Glomerular endothelial cell (primary cell): ENCODE results near the gene SGIP1. TPM values are rescaled to one million over a fixed set of nuclear protein-coding genes. Genes with fewer than 3 reads are reported as not detected.

Experiments
- DNase-seq: peaks from one replicate; pipeline ENCODE4 v3.0.0-alpha.2; 2011; ENCODE audit warnings: low read depth, low spot score; ENCODE audit errors: extremely low read depth
- total RNA-seq: library from RNA; depleted of rRNA; stranded (reverse); fragments of >200 nt; gene quantifications from 2 replicates; pipeline ENCODE4 v1.2.3, GENCODE V29; 2015

The SGIP1 gene
- 9.6 and 39.5 TPM in 2 replicates for total RNA-seq

DNA sequence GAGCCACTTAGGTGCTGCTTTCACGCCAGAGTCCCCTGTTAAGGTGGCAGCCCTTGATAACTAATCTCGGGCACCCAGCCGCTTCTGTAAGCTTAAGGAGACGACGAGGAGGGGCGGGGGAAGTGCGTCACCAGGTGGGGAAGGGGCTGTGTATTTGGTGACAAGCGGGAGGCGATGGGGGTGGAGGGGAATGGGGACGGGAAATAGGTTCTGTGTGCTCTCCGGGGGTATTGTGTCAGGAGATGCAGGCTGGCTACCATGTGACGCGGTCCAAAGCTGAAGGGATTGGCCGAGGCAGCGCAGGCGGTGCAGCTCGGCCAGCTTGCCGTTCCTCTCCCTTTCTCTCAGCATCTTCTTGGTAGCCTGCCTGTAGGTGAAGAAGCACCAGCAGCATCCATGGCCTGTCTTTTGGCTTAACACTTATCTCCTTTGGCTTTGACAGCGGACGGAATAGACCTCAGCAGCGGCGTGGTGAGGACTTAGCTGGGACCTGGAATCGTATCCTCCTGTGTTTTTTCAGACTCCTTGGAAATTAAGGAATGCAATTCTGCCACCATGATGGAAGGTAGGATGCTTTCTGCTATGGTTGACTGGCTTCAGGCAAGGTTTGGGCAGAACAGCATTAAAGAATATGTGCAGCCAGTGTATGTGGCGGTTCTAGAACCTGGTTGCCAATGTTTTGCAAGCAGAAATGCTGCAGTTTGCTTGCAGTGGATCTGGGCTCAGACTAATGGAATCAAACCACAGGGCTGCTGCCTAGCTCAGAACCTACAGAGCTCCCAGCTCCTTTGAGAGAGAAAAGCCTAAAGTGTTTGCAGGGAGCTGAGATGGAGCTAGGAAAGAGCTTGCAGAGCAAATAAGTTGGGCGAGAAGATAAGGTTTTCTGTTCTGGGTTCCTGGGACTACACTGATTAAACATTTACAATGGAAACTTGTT is at the start of gene SGIP1:
SGIP1 (plus strand) TSS at position 350 of the 937 bp plus-strand sequence; CDS start at position 556, 206 bp downstream.
- no peak for DNase-seq

- no peak for DNase-seq
Observed at GRCh38 chr1:66489151-66489550, 44.8 kb upstream of the SGIP1 start.

DNA sequence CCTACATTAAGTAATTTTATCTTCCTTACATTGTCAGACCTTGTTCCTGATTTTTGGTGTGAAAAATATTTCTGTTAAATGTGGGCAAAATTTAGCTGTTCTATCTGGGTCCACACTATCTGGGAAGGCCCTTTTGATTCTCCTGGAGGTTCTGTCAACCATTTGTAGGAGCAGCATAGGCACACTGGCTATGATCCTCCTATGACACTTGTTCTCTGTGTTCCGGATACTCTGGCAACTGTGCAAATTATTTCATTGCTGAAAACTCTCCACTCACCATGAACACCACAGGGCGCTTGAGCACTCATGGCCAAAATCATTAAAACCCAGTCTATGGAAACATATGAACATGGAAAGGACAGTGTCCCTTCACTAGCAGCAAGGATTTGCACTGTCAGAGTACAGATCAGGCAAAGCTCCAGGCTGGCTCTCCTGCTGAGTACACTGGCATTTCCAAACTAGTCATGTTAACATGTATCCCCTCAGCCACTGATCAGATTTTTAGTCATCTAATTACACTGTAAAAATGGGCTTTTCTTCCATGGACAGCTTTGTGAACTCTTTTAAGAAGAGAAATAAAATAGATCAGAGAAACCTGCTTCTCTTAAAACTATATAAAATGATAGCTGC is 43.9 kb upstream of the SGIP1 start:
- no peak for DNase-seq

DNA sequence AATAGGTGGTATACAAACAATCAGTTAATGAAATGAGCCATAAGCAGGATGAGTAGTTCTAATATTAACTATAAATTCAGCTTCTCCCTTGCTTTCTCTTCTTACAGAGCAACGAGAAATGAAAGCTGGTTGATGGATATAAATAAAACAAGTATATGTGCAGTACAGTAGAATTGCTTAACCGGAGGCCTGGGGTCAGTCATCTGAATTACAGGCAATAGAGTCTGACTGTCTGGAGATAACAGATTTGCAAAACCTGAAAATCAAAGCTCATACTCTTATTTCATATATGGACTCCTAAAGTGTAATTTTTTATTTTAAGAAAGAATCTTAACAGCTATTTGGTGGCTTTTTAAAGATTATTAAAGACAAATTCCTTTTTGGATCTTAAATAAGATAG is 43.1 kb upstream of the SGIP1 start:
- DNase-seq, result no peak

- DNase-seq, result no peak
Observed at GRCh38 chr1:66492424-66492823, 41.5 kb upstream of the SGIP1 start.

DNA sequence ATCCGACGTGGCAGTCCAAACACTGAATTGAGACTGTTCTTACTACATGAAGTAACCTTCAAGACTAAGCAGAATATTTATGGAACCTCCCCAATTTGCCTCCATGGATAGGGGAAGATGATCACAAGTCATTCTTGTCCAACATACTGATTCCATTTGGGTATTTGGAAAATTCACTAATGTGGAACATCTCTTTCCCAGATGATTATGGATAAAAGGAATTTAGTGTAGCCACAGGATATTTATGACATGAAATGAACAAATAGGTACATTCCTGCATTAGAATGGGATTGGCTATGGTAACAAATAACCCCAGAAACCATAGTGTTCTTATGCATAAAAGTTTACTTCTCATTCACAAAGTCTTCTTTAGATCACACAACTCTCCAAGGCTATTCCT is 40.2 kb upstream of the SGIP1 start:
- DNase-seq, result no peak

DNA sequence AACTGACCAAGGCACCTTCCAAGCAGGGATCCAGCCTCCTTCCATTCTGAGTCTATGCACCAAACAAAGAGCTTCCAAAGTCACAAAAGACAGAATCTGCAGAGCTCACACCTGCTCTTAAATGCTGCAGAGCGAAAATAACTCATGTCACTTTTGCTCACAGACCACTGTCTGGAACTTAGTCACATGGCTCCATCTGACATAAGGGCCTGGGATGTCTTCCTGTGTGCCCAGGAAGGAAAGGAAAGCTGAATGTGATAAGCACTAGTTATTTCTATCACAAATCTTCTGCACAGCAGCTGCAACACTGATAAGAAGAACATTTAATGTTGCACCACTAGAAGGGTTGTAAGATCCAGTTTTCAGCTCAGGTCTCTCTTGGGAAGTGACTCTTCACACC is 39.5 kb upstream of the SGIP1 start:
- DNase-seq, result no peak

- DNase-seq, result no peak
Observed at GRCh38 chr1:66495495-66495894, 38.5 kb upstream of the SGIP1 start.

GRCh38 chr1:66497910-66498309 is 36.0 kb upstream of the SGIP1 start:
- no peak for DNase-seq

DNA sequence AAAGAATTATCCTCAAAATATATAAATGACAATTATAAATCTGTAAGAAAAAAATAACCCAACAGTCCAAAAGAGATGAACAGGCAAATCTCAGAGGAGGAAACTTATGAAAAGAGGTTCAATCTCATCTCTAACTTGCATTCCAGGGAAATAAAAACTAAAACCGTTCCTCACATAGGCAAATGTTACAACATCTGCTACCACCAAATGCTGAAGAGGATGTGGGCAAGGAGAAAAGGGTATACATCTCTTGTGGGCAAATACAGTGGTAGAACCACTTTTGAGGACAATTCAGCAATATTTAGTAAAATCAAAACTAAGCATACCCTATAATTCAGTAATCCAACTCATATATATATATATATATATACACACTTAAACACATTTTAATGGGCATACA is 33.7 kb upstream of the SGIP1 start:
- no peak for DNase-seq

GRCh38 chr1:66502086-66502485 is 31.9 kb upstream of the SGIP1 start:
- no peak for DNase-seq

- DNase-seq, result no peak
Observed at GRCh38 chr1:66503841-66504470, 30.0 kb upstream of the SGIP1 start.

GRCh38 chr1:66505671-66506392 is 28.1 kb upstream of the SGIP1 start:
- no peak for DNase-seq

- no peak for DNase-seq
Observed at GRCh38 chr1:66506393-66506687, 27.6 kb upstream of the SGIP1 start.

- DNase-seq, result no peak
Observed at GRCh38 chr1:66506991-66507390, 27.0 kb upstream of the SGIP1 start.

DNA sequence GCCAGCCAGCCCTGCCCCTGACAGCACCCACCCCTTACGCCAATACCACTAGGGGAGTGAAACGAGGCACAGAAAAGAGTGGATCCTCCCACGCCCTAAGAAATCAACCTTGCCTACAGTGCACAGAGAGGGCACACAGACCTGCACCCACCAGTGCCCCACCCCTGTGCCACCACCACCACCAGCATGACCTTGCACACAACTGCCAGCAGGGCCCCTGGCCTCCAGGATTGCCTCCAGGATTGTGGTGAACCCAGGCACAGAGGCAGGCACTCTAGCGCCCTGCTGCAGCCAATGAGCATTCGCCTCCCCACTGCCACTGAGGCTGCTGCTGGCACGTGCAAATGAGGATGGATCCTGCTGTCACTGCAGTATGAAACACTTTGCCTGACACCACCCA is 23.5 kb upstream of the SGIP1 start:
- DNase-seq, result no peak

- no peak for DNase-seq
Observed at GRCh38 chr1:66511118-66511517, 22.8 kb upstream of the SGIP1 start.

DNA sequence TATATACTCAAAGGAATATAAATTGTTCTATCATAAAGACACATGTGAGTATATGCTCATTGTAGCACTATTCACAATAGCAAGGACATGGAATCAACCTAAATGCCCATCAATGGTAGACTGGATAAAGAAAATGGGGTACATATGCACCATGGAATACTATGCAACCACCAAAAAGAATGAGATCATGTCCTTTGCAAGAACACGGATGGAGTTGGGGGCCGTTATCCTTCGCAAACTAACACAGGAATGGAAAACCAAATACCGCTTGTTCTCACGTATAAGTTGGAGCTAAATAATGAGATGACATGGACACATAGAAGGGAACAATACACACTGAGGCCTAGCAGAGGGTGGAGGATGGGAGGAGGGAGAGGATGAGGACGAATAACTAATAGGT is 16.0 kb upstream of the SGIP1 start:
- no peak for DNase-seq

DNA sequence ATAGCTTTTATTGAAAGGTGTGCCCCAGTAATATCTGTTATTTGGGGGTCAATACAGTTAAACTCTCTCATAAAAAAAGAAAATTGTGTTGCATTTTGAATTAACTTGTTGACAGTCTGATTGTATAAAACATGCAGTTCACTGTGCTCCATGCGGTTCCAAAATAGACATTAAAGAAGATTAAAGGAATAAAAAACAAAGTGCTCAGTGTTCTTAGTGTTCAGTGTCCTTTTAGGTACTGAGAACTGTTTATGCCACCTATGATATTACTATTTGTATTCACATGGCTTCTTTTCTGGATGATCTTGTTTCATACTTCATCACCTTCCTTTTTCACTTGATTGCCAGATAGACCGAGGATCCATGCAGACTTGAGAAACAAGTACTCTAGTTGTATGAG is 15.3 kb upstream of the SGIP1 start:
- no peak for DNase-seq

GRCh38 chr1:66519992-66520391 is 14.0 kb upstream of the SGIP1 start:
- DNase-seq, result no peak

GRCh38 chr1:66520655-66521054 is 13.3 kb upstream of the SGIP1 start:
- no peak for DNase-seq
